GM21390 (cell line): ENCODE data around the gene VWDE.
A peak's percentile ranks its signal among the peaks of the same experiment; 100 is the strongest.

ENCODE experiments used
- ATAC-seq: cut with Tn5 transposase; IDR thresholded peaks from one replicate; pipeline ENCODE4 v1.9.1; 2021; ENCODE audit not compliant: unreplicated experiment

The VWDE gene

DNA sequence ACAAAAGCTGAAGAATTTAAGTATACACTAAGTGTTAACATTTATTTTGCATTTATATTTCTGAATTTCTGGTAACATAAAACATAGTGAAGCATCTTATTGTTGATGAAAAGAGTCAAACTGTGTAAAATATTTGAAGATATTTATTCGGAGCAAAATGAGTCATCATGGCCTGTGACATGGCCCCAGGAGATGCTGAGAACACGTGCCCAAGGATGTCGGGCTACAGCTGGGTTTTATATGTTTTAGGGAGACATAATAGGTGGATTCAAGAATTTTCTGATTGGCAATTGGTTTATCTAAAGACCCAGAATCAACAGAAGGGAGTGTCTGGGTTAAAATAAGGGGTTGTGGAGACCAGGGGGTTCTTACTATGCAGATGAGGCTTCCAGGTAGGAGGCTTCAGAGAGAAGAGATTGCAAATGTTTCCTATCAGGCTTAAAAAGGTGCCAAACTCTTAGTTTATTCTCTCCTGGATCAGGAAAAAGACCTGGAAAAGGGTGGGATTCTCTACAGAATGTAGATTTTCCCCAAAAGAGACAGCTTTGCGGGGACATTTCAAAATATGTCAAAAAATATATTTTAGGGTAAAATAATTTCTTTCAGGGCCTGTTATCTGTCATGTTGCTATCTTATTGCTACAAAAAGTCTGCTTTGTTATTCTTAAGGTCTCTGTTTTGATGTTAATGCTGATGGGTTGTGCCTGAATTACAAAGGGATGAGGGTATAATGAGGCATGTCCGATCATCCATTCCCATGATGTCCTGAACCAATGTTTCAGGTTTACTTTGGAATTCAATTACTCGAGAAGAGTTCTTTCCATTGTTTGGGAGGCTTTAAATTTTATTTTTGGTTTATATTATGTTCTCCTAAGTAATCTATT is 74.5 kb downstream of the VWDE start:
- ATAC-seq: no peak

DNA sequence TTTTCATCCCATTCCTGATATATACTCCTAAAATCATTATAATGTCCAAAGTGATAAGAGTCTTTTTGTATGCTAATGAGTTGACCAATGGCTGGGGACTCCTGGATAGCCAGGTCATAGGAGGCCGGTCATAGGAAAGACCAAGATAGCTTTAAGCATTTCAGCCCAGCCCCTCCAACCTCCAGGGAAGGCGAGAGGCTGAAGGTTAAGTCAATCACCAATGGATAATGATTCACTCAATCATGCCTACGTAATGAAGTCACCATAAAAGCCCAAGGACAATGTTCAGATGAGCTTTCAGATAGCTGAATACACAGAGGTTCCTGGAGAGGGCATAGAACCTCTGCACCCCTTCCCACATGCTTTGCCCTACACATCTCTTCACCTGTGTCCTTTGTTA is 75.7 kb downstream of the VWDE start:
- ATAC-seq: no peak

DNA sequence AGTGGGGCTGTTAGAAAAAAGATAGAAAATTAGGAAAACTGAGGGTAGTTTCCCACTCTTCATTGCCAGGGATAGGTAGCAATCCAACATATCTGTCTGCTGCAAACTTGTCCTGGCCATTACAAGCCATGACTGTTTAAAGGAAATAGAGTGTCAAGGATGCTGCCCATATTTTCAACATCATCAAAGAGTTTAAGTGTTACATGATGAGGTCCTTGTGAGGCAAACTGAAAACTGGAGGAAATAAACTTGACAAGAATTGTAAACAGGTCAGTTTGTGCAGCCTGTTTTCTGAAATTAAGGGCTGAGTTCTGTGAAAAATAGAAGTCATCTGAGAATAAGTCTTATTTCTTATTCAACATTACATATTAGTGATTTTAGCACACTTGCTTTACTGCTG is 78.0 kb downstream of the VWDE start:
- no peak for ATAC-seq

DNA sequence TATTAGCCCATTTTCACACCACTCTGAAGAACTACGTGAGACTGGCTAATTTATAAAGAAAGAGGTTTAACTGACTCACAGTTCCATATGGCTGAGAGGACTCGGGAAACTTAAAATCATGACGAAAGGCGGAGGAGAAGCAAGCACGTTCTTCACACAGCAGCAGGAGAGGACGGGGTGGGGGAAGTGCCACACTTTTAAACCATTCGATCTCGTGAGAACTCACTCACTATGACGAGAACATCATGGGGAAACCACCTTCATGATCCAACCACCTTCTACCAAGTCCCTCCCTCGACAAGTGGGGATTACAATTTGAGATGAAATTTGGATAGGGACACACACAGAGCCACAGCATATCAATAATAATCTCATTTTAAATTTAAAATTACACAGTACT is 80.2 kb downstream of the VWDE start:
- ATAC-seq: no peak

DNA sequence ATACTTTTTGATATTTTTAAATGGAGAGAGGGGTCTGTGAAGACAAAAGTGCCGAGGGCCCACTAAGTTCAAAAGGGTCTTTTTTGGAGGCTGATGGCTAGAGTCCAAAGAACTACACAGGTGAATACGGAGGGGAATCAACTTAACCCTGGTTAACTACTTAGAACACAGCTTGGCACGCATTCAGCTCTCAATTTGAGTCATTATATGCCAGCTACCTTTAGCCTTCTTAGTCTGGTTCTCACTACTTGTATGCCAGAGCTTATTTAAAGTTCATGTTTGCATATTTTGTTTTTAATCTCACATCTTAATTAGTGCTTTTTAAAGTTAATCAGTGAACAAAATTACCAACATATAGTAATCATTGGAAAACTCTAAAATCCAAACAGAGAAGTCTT is 80.8 kb downstream of the VWDE start:
- peak; percentile 76 for ATAC-seq

DNA sequence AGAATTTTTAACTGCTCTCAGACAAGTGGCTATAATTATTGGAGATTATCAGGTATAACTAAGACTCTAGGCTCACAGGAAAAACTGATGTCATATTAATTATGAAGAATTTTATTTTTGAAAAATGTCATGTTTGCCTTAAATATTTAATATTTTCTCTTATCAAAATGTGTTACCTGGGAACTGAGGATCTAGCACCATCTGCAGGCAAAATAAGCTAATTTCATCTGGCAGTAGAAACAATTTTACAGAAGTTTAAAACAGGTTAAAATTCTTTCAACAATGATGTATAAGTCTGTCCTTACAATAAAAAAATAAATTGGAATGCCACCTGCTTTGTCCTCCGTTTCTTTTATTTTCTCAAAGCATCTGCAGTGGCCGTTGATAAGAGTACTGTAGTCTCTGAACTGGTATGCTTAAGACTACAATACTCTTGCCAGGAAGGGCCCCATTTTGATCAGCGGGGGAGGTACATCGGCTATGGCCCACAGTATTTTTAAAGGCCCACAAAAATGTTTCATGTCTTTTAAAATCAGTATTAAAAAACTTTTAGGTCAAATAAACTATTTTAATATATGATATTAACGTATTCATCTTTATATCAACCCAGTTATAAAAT is 81.3 kb downstream of the VWDE start:
- ATAC-seq: no peak

DNA sequence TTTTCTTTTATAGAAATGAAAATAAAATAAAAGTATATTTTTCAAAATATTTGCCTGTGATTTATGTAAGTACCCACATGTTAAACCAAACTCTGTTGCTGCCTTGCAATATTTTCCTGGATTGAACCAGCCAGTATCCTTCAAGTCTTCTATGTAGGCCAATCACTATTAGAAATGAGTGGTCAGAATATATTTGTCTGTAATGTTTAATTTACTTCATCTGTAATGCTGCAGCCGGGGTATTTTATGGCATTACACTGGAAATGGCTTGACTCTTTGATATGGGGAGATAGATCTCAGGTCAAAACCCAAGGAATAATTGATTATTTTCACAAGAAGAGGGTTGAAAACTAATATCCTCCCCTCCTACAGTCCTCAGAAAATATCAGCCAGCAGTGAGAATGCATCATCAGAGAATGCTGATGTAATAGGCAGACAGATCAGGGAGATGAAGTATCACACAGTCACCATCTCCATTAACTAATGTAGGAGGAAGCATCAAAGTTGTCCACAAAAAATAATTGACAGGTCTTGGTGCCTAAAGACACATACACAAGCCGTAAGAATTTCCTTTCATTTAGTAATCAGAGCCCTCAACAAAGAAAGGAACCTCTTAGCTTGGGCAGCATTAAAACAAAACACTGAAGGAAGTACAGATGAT is 82.5 kb downstream of the VWDE start:
- no peak for ATAC-seq

DNA sequence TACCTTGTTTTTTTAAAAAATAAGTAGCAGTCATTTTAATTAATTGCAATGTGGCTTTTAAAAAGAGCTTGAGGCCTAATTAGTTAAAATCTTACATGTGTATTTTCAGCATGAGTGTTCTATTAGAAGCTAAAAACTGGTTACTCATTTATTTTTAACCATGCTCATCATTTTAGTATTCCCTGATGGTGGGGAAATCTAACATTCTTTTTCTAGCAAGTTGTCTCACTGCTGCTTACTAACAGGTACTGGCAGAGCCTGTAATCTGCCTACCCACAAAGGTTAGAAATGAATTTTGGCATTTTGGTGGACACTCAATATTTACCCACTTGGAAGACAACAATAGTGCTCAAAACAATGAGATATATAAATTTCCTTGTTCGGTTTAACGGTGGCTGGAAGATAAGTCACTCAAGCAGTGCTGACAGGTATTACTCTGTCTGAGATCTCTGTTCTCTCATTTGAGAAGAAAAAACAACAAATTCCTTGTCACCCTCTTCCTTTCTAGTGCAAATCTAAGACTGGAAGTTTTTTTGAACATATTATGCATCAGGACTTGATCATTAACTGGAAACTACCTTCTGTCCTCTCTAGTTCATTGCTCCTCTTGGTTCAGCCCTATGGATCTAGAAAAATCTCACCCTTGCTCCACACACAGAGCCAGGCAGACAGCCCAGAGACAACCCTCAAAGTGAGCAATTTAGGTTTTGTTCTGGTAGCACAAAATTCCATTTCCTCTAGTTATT is 83.3 kb downstream of the VWDE start:
- ATAC-seq: no peak

DNA sequence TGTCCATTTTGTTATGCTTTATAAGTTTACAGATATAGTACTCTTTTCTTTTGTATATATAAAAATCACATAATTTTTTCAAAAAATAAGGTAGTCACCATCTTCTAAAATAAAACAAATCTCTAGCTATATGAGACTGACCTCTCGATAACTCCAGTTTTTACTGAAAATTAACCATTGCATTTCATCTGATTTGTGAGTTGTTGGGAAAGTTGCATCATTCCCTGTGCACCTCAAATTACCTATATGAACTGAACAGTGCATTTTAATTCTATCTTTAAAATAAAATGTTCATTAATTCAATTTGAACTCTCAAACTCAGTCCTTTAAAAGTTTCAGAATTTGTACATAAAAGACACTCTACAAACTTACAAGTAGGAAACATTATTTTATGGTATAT is 86.0 kb downstream of the VWDE start:
- ATAC-seq: no peak

DNA sequence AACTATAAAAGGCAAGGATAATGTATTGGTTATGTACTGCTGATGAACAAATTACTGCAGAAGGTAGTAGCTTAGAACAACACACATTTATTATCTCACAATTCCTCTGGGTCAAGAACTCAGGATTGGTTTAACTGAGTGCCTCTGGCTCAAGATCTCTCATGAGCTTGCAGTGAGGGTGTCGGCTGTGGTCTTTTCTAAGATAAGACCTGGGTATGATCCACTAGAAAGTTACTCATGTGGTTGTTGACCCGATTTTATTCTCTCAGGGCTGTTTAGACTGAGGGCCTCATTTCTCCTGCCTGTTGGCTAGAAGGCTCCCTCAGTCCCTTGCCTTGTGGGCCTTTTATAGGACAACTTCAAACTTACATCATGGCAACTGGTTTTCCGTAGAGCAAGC is 86.7 kb downstream of the VWDE start:
- no peak for ATAC-seq

DNA sequence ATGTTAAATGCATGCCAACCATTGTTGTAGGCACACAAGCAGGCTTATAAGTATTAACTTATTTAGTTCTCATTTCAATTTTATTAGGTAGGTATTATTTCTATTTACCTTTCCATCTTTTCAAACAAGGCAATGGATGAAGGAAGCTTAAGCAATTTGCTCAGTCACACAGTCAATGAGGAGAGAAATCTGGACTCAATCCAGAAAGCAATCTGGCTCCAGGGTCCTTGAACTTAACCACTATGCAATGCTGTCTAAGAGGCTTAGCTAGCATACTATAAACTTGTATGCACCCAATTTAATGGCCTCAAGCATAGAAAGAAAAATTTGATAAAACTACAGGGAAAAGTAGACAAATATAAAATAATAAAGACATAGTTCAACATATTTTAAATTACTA is 88.6 kb downstream of the VWDE start:
- ATAC-seq: no peak

DNA sequence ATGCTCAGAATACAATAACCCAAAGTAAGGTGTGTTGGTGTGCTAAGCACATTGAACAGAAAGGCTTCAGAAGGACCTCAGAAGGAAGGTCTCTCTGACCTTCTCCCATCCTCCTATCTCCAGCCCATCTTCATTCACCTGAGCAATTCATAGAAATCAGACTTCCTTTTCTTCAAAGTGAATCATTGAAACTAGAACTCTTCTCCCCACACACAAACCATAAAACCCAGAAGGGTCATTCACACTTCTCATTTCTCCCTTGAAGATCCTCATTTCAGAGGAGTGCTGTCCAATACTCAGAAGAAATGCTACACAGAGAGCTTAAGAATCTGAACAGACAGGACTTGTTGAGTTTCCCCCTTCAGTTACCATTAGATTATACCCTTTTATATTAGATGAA is 89.5 kb downstream of the VWDE start:
- ATAC-seq: peak; percentile 81

DNA sequence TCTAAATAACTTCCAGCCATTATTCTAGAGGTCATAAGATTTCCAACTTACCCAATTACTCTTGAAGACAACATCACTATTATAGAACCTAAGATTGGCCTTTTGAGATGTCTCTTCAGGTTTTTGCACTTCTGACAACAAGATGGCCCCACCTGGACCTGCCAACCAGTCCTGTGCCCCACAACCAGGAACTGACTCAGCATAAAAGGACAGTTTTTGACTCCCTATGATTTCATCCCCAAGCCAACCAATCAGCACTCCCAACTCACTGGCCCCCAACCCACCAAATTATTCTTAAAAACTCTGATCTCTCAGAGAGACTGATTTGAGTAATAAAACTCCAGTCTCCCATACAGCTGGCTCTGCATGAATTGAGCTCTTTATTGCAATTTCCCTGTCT is 98.2 kb downstream of the VWDE start:
- no peak for ATAC-seq

DNA sequence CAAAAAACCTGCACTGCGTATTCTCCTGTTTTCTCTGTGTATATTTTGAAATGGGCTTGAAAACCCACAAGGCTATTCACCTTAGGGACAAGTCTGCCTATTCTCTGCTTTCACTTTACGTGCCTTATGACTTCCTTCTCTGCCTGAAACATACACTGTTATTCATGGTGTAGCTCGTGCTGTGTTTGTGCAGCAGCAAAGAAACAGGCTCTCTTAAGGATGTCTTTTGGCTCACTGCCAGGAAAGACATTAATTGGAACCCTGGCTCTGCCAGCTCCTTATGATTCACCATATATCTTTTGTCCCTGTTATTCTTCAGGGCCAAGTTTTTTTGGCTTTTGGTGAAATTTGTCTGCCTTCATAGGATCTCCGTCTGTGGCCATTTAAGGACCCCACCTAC is 100.2 kb downstream of the VWDE start:
- no peak for ATAC-seq

DNA sequence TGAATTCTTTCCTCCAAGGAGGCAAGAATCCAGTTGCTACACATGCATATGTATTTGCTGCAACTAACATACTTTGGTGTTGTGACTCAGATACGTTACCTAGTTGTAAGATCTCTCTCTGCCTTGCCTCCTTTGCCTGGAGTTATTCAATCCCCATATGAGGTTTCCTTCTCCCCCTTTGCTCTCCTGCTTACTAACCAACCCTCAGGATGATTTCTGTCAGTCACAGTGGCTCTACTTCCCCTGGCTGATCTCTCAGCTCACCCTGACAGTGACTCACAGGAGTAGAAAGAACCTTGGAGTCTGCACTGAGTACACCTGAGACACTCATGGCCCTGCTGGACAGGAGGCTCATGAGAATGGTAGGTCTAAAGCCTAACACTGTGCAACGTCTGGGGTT is 100.6 kb downstream of the VWDE start:
- ATAC-seq: no peak

DNA sequence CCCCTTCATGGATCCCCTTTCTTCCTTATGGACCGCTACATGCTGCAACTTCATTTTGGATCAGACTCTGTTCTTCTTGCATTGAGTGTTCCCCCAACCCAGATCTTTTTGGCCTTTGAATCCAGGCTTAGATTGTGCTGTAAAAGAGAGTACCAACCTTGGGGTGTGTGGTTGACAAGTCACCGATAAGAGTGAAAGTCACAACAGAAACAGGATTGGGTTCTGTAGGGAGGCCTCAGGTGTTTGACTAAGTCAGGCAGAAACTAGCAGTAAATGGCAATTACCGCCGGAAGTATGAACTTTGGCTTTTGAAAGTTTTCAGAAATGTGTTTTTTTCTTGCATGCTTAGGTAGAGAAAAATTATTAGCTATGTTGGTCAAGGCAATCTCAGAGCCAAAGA is 103.2 kb downstream of the VWDE start:
- no peak for ATAC-seq

DNA sequence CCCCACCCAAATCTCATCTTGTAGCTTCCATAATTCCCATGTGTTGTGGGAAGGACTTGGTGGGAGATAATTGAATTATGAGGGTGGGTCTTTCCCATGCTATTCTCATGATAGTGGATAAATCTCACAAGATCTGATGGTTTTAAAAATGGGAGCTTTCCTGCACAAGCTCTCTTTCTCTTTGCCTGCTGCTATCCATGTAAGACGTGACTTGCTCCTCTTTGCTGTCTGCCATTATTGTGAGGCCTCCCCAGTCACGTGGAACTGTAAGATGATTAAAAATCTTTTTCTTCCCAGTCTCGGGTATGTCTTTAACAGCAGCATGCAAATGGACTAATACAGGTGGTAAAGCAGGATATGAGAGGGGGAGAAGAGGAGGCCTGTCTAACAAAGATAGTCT is 104.3 kb downstream of the VWDE start:
- no peak for ATAC-seq

DNA sequence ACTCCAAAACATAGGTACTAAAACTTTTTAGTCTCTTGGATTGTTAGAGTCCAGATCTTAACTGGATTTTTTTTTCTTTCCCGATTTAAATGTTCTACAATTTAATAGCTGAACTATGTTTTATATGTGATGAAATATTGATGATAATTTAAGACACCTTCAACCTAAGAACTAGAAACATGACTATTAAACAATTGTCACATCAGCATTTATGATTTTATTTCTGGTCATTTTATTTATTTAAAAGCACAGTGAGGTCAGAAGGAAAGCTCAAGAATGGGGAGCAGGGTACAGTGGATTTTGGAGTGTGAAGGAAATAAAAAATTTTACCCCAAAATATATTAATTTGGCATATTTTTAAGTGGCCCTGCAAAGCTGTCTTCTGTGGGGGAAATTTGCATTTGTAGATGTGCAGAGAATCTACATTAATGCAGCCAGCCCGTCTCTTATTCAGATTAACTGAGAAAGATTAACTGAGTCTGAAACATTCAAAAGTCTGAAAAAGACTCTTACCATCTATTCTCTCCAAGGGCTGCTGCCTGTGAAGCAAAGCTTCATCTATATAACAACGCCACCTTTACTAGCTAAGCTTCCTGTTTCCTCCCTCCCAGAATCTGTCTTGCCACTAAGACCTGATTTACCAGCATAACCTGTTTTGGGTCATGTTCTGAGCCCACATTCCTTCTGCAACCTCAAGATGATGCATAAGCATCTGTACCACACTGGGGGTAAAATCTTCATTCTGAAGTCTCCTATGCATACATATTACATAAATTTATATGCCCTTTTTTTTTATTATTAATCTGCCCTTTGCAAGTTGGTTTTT is 106.2 kb downstream of the VWDE start:
- no peak for ATAC-seq

DNA sequence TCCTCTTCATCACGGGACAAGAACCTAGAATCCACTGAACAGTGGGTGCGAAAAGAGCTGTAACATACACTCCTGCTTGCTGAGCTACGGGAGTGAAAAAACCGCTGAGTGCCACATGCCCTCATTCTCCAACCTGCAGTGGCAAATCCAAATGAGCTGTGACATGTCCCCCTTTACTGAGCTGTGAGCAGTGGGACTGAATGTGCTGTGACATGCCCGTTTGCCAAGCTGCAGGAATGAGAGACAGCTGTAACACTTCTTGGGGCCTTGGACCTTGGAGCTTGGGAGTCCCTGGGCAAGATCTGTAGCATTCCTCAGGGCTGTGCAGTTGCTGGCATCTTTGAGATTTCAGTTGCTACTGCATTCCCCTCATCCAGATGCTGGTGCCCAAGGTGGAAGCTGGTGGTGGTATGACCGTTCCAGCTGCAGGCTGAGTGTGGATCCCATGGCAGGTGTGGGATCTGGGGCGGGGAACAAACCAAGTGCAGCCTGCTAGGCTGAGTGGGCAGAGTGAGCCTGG is 107.6 kb downstream of the VWDE start:
- no peak for ATAC-seq

DNA sequence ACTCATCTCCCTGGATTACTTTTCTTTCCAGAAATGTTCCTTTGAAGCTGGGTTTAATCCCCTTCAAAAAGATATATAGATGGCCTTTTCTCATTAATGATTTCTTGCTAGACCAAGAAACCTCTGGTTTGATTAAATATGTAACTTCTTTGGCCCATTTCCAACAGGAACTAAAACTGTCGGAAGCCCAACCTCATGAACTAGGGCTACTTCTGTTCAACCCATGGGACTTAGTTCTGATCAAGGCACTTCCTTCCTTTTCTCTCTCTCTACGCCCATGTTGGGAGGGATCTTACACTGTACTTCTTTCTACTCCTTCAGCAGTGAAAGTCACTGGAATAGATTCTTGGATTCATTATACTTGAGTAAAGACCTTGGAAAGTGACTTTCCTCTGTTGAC is 109.0 kb downstream of the VWDE start:
- no peak for ATAC-seq
